Lung (tissue), 12 donors: Measurements from ENCODE around the gene PTPRA. TPM values are rescaled to one million over a fixed set of nuclear protein-coding genes. Genes with fewer than 3 reads are reported as not detected.

Source experiments
- ATAC-seq: fragments of 200-7000 bp; cut with Tn5 transposase; one replicate; pipeline ENCODE4 v1.9.1; 2020; ENCODE audit warnings: moderate number of reproducible peaks; ENCODE audit not compliant: insufficient read depth, low FRiP score
- DNase-seq, 3 donors: peaks; one replicate each; pipeline ENCODE4 v3.0.0-alpha.2; 2013 to 2017
- H3K27ac ChIP-seq, 2 donors: one replicate each; pipeline ENCODE4 v1.5.1; 2013; ENCODE audit warnings: mild to moderate bottlenecking in 2 of 2, moderate library complexity in 2 of 2, control low read depth in 1 of 2, inconsistent platforms in 1 of 2, low read depth in 1 of 2, low read length in 1 of 2
- H3K27me3 ChIP-seq, 3 donors: one replicate each; pipeline ENCODE4 v1.5.1; 2013; ENCODE audit warnings: low read length in 2 of 3; ENCODE audit not compliant: control insufficient read depth in 3 of 3, insufficient read depth in 3 of 3
- H3K36me3 ChIP-seq, 4 donors: one replicate each; pipeline ENCODE4 v1.5.1; 2013; ENCODE audit warnings: low read length in 4 of 4, mild to moderate bottlenecking in 1 of 4, moderate library complexity in 1 of 4; ENCODE audit not compliant: control insufficient read depth in 4 of 4, insufficient read depth in 4 of 4
- H3K4me1 ChIP-seq, 5 donors: one replicate each; pipeline ENCODE4 v1.5.1; 2013; ENCODE audit warnings: low read length in 5 of 5, mild to moderate bottlenecking in 2 of 5, moderate library complexity in 1 of 5; ENCODE audit not compliant: control insufficient read depth in 5 of 5, insufficient read depth in 5 of 5
- H3K4me3 ChIP-seq: one replicate; pipeline ENCODE4 v1.5.1; 2013; ENCODE audit warnings: mild to moderate bottlenecking, control low read depth, moderate library complexity
- H3K9ac ChIP-seq, 2 donors: one replicate each; pipeline ENCODE4 v1.5.1; 2013; ENCODE audit warnings: low read length in 2 of 2, control low read depth in 1 of 2; ENCODE audit not compliant: insufficient read depth in 1 of 2
- H3K9me3 ChIP-seq, 4 donors: one replicate each; pipeline ENCODE4 v1.5.1; 2013; ENCODE audit warnings: low read length in 3 of 4, mild to moderate bottlenecking in 1 of 4, moderate library complexity in 1 of 4; ENCODE audit not compliant: control insufficient read depth in 4 of 4, insufficient read depth in 3 of 4
- WGBS, 2 donors: extraction: QIAGEN DNeasy Blood & Tissue Kit; methylation state at CpG; one replicate each; pipeline ENCODE4 v1.1.7; 2013; 5-methylcytosine and 5-hydroxymethylcytosine counted together
- polyA plus RNA-seq, 2 donors: library from polyadenylated mRNA; stranded (reverse); fragments of 200-250 nt; gene quantifications; one replicate each; pipeline ENCODE4 v1.2.1, GENCODE V29; 2013
- total RNA-seq, 2 donors: library from RNA; depleted of rRNA in 1 of 2; stranded (reverse); fragments of >200 nt in 1 of 2; gene quantifications; one replicate each; pipeline ENCODE4 v1.2.1, GENCODE V29; 2014 to 2021
- TF ChIP-seq, protein P1 (sequence below): IDR thresholded peaks from 2 replicates; pipeline ENCODE4 v1.5.1; 2012; ENCODE audit warnings: mild to moderate bottlenecking; ENCODE audit errors: control extremely low read depth, extremely low read depth
- donor health status: control.
- donor health status: control.
- donor health status: Bipolar disorder and iron deficiency.
- donor health status: healthy.
- donor health status: DM: yes; HTN: yes; CAD: no.

The PTPRA gene
- total and polyA plus RNA-seq, 4 donors: 17.8 to 92.1 (median 40.1) TPM

DNA sequence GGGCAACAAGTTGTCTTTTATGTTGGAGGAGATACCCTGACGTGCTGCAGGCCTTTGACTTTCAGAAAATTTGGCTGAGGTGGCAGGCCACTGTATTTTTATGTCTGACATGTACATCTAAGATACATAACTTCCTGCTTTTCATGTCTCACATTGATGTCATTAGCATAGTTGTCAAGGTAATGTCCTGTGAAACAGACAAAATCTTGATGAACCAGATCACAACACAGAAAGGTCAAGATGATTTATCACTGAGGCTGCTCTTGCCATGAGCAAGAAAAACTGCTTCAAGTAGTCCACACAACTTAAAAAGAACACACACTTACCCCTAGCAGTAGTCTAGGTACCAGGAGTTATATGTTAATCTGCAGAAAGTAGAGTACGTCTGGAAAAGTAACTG, 120.0 kb downstream of the PTPRA start:
- Histone ChIP-seq H3K9ac (no peak overlapping the region), H3K9me3 (no peaks in the 10 kb centered on the region), H3K27ac (no peak overlapping the region), H3K27me3 (no peaks in the 10 kb centered on the region), H3K4me3 (no peak overlapping the region), H3K36me3 (peaks cover 15 to 39% (median 34%) of the 10 kb centered on the region in 4 donors), H3K4me1 (no peaks in the 10 kb centered on the region)
- 90 to 93% methylated on average over 2 of the region's 2 CpGs for WGBS, 2 donors
- ATAC-seq (no peak), DNase-seq (no peak)
- TF ChIP-seq, protein P1, sequence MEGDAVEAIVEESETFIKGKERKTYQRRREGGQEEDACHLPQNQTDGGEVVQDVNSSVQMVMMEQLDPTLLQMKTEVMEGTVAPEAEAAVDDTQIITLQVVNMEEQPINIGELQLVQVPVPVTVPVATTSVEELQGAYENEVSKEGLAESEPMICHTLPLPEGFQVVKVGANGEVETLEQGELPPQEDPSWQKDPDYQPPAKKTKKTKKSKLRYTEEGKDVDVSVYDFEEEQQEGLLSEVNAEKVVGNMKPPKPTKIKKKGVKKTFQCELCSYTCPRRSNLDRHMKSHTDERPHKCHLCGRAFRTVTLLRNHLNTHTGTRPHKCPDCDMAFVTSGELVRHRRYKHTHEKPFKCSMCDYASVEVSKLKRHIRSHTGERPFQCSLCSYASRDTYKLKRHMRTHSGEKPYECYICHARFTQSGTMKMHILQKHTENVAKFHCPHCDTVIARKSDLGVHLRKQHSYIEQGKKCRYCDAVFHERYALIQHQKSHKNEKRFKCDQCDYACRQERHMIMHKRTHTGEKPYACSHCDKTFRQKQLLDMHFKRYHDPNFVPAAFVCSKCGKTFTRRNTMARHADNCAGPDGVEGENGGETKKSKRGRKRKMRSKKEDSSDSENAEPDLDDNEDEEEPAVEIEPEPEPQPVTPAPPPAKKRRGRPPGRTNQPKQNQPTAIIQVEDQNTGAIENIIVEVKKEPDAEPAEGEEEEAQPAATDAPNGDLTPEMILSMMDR: no peak

DNA sequence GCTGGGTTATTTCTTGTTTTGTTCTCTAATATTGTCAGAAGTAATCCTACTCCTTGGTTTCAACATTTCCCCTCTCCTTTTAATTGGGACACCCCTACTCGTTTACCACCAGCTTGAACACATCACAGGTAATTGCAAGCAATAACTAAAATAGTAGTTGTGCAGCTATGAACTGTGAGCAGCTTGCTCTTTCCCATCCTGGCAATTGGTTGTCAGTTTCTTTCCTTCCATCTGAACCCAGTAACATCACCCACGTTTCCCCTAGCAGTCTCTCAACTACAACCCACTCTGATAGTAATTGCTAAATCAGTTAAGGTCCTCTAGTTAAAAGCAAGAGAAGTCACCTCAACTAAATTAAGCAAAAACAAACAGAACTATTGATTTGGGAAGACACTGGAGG, 122.5 kb downstream of the PTPRA start:
- Histone ChIP-seq H3K9ac (no peak overlapping the region), H3K27me3 (no peaks in the 10 kb centered on the region), H3K27ac (no peak overlapping the region), H3K36me3 (peaks cover 8 to 29% (median 26%) of the 10 kb centered on the region in 4 donors), H3K4me1 (no peaks in the 10 kb centered on the region), H3K4me3 (no peak overlapping the region), H3K9me3 (no peaks in the 10 kb centered on the region)
- TF ChIP-seq, protein P1: no peak
- ATAC-seq (no peak), DNase-seq (no peak)
- WGBS, 2 donors: 63 to 79% methylated on average over 2 of the region's 2 CpGs

DNA sequence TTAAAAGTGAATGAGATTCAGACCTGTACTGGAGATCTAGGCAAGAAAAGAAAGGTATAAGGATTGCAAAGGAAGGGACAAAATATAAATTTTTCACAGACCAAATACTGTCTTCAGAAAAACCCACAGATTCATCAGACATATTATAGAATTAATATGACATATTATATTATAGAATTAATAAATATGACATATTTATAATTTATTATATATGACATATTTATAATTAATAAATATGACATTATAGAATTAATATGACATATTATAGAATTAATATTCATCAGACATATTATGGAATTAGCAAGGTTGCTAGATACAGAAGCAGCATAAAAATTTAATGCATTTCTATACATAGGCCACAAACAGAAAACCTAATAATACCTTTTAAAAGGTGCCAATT, 125.4 kb downstream of the PTPRA start:
- no peaks in the 10 kb centered on the region for H3K9me3 ChIP-seq
- H3K4me3 ChIP-seq: no peak overlapping the region
- H3K9ac ChIP-seq: no peak overlapping the region
- H3K27me3 ChIP-seq: no peaks in the 10 kb centered on the region
- H3K4me1 ChIP-seq: no peaks in the 10 kb centered on the region
- no peak for DNase-seq
- H3K27ac ChIP-seq: no peak overlapping the region
- peaks cover 8 to 16% (median 14%) of the 10 kb centered on the region in 4 donors for H3K36me3 ChIP-seq
- TF ChIP-seq, protein P1: no peak
- no peak for ATAC-seq

DNA sequence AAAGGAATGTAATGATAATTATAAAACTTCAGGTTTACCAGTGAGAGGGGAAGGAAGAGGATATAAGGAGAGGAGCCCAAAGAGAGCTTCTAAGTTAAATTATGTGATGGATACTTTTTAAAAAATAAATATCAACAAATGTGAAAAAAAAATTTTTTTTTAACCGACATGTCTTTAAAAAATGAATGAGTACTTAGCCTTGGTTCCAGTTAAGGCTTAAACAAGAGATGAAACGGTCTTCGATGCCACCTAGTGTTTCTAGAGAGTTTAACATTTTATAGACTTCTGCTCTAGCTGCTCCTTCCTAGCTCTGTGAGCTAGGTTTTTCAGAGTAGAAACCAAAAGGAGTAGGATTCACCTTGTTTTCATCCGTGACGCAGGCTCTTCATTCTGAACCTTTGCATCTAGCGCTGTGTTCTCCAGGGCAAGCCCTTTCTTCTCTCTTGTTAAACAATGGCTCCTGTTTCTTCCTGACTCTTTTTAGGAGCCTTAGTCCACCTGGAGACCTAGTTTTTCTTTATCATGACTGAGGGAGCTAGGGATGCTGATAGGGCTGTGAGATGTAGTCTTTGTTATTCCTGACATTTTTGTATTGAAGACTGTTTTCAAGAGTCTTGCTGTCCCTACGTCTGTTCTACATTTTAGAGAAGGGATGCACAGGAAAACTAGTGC, 127.7 kb downstream of the PTPRA start:
- ATAC-seq (no peak), DNase-seq (peak in 2 of 3 donors; percentile 76 to 83)
- H3K27ac ChIP-seq: no peak overlapping the region
- H3K36me3 ChIP-seq: peaks cover 11 to 21% (median 16%) of the 10 kb centered on the region in 4 donors
- whole genome bisulfite sequencing, 2 donors: 52 to 54% methylated on average over 7 of the region's 7 CpGs
- no peak overlapping the region for H3K9ac ChIP-seq
- no peak overlapping the region for H3K4me3 ChIP-seq
- no peaks in the 10 kb centered on the region for H3K27me3 ChIP-seq
- no peaks in the 10 kb centered on the region for H3K9me3 ChIP-seq
- TF ChIP-seq, protein P1: peak; percentile 11
- no peaks in the 10 kb centered on the region for H3K4me1 ChIP-seq
